Measurements from ENCODE around the gene RUNDC3A.

The RUNDC3A gene

DNA sequence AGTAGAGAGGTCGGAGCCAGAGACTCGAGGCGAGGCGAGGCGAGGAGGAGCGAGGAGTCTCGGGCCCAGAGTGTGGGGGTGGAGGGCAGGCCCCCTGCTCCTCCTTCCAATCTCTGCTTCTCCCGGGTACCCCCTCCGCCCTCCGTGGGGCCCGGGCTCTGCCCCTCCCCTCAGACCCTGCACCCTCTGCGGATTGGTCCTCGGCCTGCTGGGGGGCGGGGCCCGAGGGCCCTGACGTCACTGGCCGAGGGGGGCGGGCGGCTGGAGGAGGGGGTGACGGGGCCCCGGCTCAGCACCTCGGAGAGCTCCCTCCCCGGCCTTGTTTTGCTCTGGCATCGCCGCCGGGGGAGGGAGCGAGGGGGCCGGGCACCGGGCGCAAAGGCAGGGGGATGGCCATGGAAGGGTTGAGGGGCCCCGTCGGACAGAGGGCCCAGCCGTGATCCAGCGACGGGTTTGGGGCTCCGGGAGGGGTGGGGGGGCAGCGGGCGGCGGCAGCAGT, at the start of gene RUNDC3A:
RUNDC3A (plus strand) TSS at position 282 of the 499 bp plus-strand sequence. CDS start 232 bp downstream, outside the sequence.
- DNase-seq (ENCODE audit: low read depth, low spot score): peak; percentile 82

DNA sequence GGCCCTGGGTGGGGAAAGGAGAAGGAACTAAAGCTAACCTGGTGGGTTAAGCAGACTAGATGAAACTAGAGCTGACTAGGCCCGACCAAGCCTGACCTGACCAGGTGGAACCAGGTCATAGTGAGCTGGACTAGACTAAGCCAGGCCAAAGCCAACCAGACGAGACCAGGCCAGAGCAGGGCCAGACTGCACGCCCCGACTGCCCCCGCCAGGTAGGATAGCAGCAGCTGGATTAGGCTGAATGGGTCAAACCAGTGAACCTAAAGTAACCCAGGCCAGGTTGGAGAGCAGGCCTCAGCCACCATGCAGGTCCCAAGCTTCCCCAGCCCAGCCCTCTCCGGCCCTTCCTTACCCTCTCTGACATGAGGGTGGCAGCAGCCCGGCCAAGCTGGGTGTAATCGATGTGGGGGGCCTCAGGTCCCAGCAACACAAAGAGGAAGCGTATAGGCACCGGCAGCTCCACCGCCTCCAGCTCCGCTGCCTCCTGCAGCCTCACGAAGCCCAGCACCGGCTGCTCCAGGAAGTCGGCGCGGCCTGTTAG, 49.5 kb upstream of the RUNDC3A start:
- no peak for DNase-seq (ENCODE audit: low read depth, low spot score)

DNA sequence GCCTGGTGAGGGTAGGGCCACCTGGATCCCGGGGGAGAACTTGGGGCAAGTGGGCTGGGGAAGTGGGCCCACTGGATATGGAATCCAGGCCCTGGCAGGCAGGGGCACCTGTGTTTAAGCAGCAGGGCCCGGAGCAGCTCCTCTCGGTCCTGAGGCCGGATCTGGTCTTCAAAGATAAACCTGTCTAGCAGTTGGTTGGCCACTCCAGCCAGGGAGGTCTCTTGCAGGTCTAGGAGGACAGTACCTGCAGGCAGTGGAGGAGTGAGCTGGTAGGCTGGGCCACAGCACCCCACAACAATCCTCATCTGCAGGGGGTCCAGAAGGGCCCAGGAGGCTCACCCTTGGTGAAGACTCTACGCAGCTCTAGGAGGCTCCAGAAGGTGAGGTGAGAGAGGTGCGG, 48.1 kb upstream of the RUNDC3A start:
- no peak for DNase-seq (ENCODE audit: low read depth, low spot score)

DNA sequence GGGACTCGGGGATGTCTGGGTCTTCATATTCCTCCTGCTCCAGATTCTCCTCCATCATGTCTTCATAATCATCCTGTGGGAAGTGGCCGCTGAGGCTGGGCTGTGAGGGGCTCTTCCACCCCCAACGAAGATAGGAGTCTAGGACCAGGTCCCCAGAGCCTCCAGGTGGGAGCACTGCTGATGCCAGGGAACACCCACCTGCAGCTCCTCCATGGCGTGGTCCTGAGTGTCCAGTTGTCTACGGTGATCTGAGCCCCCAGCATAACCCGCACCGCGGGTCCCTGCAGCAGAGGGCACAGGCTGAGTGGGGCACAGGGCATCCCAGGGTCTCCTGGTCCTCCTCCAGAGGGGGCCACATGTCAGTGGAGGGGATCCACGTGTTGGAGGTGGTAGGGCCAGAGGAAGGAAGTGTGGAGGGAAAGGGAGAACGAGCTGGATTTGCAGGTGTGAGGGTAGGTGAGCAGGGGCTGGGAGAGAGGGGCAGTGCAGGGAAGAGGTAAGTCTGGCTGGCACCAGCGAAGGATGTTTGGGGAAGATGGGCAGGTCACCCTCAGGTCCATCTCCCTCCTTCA, 45.7 kb upstream of the RUNDC3A start:
- DNase-seq (ENCODE audit: low read depth, low spot score): no peak

DNA sequence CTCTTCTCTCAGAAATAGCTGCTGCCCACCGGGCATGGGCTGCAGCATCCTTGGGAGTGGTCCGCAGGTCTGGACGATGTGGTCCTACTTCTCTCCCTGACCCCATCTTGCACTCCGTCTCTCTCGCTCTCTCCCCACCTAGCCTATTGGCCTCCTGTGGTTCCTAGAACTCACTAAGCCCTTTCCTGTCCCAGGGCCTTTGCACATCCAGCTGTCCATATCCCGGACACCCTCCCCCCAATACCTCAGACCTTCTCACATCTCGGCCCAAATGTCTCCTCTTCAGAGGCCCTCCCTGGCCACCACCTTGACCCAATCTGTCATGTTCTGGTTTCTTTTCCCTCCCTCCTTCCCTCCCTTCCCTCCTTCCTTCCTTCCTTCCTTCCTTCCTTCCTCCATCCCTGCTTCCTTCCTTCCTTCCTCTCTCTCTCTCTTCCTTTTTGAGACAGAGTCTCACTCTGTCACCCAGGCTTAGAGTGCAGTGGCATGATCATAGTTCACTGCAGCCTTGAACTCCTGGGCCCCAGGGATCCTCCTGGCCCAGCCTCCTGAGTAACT, 45.0 kb upstream of the RUNDC3A start:
- no peak for DNase-seq (ENCODE audit: low read depth, low spot score)

DNA sequence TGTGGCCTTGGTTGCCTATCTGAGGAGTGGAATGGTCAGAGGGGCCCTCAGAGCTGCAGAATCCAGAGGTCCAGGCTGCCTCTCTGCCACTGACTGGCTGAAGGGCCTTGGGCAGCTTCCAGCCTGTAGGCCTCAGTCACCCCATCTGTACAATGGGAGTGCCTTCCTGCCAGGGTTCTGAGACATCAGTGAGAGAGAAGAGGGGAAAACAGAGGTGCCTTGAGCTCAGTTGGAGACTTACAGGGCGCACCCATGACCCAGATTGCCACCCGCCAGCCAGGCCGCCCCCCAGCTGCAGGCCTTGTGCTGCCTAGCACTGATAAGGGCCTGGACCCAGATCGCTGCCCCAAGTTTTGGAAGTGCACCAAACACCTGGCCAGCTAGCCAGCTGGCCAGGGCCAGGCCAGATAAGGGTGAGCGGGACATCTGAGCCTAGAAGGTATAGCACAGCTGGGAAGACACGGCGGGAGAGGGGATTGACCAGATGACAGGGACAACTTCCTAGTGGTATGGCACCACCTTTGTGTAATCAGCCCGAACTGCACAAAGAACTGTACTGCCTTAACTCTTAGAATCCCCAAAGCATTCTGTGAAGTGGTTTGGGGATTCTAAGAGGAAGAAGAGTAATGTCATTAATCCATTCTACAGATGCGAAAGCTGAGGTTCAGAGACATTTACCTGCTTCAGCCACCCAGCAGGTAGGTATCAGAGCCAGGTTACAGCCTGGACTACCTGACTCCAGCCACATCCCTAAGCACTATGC, 41.8 kb upstream of the RUNDC3A start:
- DNase-seq (ENCODE audit: low read depth, low spot score): no peak

DNA sequence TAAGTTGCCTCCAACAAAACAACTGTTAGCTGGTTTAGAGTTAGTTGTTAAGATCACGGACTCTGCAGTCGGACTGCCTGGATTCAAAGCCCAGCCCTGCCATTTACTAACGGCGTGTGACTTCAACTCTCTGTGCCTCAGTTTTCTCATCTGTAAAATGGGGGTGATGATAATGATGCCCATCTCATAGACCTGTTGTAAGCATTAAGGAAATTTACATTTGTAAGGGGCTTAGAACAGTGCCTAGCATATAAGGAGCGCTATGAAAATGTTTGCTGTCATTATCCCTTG, 41.3 kb upstream of the RUNDC3A start:
- no peak for DNase-seq (ENCODE audit: low read depth, low spot score)

DNA sequence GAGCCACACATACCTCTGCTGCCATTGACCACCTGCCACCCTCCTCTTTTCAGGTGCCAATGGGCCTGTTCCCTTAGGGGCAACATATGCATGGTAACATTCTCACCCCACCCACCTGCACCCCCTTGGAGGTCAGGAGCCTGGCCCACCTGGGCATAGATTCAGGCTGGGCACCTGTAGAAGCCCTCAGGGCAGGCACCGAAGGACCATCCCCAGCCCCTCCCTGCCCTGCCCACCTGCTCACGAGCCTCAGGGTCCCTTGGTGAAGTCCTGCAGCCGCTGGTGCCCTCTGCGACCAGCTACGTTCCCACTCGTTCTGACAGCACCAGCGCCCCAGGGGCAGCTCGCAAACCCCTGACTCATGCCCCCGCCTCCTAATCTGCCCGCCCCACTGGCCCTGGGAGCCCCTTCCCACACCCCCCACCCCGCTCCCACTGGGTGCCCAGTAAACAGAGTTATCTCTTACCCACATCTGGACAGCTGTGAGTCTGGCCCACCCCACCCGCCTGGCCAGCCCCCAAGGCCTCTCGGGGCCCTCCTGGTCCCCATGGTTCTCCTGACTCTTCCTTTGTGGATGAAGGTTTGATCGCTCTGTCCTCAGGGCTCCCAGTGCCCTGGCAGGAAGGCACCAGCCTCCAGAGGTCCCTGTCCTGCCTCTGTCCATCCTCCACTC, 40.4 kb upstream of the RUNDC3A start, which contains the start of gene SLC4A1:
SLC4A1 (minus strand) TSS at position 318 of the 673 bp plus-strand sequence. CDS start 5,269 bp downstream, outside the sequence.
- no peak for DNase-seq (ENCODE audit: low read depth, low spot score)

DNA sequence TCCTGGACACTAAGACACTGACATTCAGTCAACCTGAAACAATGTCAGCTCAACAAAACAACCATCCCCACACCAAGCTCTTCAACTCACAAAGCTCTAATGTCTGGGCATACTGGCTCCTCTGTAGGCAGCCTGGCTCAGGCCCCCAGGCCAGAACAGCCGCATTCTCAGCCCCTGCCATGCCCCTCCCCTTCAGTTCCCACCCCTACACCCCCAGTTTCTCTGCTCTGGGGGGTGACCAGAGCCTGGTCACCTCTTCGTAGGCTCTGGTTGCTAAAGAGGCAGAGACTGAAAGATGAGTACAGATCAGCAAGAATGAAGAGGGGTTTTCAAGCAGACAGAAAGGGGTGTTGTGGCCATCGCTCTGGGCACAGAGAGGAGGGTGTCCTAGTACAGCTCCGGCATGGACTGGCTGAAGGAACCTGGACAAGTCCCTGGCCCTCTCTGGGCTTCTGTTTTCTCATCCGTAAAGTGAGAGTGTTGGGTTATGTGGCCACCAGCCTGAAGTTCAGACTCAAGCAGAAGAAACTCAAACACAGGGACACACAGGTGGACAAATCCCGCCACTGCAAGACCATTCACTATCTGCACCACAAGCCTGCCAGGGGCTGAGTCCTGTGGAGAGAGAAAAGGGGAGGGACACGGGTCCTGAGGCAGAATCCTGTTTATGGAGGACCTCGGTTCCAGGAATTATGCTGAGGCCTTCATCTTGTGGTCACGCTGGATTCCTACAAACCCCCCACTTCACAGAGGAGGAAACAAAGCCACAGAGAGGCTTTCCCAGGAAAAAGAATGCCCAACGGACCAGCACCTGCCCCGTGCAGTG, 39.5 kb upstream of the RUNDC3A start:
- no peak for DNase-seq (ENCODE audit: low read depth, low spot score)

DNA sequence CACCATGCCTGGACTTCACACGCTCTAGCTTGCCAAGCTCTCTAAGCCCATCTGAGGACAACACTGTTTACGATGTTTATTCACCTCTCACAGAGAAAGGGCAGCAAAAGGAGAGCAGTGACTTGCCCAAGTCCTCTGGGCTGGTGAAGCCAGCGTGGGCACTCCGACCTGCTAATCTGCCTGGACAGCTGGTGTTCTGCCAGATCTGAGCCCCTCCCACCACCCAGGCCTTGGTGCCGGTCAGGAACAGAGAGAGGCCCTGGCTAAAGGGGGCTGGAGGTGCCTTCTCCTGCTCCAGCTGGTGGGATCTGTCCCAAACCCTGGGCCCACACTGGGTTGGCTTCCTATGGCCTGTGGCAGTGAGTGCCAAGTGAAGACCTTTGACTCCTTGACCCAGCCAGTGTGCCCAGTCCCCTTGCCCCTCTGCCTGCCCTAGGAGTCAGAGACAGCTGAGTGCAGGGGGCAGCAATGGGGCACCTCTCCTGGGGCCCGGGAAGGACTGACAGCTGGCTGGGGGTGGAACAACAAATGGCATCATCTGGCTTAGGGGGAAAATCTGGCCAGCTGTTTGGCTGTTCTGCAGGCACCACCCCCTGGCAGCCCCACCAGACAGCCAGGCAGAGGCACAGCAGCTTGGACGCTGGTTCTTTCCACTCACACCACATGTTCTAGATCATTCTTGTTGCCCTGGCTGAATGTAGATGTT, 38.7 kb upstream of the RUNDC3A start:
- no peak for DNase-seq (ENCODE audit: low read depth, low spot score)

DNA sequence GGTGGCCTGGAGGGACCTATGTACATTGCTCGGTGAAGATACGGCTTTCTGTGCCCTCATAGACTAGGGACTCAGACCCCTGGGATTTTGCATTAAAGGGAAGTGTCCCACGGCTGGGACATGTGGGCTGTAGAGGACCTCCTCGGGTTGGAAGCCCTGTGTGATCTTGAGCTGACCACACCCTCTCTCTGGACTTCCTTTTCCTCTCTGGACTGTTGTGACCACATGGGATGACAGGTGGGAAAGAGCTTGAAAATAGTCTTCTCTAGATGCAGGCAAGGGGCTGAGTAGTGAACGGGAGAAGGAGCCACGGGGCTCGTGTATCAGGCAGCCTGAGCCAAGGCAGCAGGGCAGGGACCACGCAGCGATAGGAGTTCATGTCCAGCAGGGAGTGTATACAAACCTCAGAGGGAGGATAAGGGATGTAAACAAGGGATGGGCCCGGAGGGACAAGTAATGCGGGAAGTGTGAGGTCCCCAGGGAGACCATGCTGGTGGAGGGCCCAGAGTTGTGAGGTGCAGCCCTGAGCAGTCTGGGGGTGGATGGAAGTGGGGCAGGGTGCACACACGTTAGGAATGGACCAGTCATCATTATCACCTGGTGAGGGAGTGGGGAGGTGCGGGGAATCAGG, 36.0 kb upstream of the RUNDC3A start:
- no peak for DNase-seq (ENCODE audit: low read depth, low spot score)

DNA sequence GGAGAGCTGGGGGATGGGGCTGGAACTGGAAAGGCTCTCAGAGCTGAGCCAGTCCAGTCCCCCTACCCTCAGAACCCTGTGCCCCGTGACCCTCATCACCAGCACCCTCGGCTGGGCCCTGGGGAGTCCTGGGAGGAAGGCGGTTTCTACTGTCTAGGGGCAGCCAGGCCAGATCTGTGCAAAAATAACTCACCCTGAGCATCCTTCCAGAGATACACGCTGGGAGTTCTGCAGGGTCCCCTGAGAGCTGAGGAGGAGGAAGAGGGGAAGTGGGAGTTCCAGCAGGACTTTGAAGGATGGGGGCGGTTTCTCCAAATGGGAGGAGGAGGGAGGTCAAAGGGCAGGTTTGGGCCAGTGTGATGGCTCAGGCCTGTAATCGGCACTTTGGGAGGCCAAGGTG, 35.4 kb upstream of the RUNDC3A start:
- DNase-seq (ENCODE audit: low read depth, low spot score): no peak

DNA sequence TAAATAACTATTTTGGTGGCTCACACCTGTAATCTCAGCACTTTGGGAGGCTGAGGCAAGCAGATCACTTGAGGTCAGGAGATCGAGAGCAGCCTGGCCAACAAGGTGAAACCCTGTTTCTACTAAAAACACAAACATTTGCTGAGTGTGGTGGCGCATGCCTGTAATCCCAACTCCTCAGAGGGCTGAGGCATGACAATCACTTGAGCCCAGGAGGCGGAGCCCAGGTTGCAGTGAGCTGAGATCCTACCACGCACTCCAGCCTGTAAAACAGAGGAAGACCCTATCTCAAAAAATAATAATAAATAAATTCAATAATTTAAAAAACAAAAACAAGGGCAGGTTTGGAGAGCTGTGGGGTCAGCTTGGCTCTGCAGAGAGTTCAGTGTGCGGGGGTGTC, 34.8 kb upstream of the RUNDC3A start:
- DNase-seq (ENCODE audit: low read depth, low spot score): no peak

DNA sequence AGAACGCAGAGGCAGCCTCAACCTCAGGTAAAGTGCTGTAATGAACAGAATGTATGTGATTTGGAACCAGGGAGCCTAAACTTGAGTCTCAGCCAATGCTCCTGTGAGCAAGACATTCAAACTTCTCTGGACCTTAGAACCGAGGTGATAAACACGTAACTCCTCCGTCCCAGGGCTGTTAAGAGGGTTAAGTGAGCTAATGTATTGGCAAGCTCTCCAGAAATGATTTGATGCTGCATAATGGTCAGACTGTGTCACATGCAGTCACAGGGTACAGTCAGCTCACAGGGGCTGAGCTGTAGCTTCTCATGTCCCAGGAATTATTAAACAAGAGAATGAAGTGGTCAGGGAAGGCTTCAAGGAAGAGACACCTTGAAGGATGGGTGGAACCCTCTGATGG, 30.4 kb upstream of the RUNDC3A start:
- DNase-seq (ENCODE audit: low read depth, low spot score): no peak

DNA sequence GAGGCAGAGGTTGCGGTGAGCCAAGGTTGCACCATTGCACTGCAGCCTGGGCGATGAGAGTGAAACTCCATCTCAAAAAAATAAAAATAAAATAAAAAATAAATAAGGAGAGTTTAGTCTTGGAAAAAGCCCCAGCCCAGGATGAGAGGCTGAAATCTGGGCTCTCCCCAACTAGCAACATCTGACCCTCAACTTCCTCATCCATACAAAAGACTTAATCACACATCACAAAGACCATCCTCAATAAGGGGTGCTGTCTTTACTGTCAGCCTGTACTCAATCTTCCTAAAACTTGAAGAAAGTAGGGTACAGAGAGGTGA, 29.1 kb upstream of the RUNDC3A start:
- no peak for DNase-seq (ENCODE audit: low read depth, low spot score)

DNA sequence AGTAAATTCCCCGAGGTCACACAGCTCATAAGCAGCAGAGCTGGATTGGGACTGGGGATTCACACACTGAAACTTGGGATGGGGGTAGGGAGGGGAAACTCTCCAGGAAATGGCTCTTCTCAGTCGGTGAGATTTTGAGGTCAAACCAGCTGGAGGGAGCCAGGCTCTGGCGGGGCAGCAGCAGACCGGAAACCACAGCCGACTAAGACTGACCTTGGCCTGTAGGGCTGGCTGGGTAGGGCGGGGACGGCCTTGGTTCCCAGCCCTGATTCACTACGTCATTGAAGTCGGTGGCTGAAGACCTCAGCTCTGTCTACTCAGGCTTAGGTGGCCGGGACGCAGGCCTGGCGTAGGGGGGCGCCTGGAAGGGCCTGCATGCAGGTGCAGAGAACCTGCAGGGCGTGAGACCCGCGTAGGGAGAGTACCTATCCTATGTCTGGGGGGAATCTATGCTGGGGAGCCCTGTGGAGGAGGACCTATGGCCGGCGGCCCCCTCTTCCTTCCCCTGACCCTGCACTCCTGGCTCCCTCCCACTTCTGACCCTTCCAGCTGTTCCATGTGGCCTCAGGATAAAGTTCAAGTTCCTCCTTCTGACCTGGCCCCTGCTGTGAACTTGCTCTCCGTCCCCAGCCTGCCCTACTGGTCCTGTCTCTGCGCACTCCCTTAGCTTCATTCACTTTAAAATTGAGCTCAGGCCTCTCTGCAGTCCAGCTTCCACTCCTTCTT, 28.6 kb upstream of the RUNDC3A start:
- DNase-seq (ENCODE audit: low read depth, low spot score): peak; percentile 70

DNA sequence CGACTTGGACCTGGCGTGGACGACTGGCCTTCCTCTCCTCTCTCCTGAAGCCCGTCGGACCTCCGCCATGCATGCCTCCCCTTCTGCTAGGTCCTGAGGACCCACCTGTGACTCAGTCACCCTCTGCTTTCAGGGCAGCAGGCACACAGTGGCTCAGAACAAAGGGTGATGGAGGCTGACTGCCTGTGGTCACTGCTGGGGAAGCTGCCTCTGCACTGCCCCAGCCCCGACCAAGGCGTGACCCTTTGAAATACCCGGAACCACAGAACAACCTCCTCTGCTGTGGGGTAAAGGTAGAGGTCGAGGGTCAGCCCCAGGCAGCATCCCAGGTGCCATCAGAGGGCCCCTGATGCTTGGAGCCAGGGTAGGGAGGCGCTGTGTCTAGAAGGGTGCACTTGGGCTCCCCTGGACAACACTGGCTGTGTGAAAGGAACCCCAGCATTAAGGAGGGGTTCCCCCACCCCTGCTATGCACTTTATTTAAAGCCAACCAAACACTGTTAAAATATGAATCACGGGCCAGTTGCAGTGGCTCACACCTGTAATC, 27.9 kb upstream of the RUNDC3A start:
- no peak for DNase-seq (ENCODE audit: low read depth, low spot score)

DNA sequence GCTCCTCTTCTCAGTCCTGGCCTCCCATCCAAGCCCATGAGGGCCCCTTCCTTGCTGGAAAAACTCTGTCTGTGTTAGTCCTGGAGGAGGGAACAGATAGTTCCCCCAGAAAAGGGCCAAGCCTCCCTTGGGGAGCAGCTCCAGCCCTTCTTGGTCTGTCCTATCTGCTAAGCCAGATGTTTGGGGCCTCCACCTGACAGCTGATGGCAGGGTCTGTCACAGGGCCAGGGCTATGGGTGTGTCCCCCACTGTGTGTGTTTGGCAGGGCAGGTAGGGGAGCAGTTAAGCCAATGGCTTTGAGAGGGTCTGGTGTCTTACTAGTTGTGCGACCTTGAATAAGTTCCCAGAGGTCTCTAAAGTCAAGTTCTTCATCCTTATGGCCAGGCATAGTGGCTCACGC, 26.8 kb upstream of the RUNDC3A start:
- DNase-seq (ENCODE audit: low read depth, low spot score): no peak

DNA sequence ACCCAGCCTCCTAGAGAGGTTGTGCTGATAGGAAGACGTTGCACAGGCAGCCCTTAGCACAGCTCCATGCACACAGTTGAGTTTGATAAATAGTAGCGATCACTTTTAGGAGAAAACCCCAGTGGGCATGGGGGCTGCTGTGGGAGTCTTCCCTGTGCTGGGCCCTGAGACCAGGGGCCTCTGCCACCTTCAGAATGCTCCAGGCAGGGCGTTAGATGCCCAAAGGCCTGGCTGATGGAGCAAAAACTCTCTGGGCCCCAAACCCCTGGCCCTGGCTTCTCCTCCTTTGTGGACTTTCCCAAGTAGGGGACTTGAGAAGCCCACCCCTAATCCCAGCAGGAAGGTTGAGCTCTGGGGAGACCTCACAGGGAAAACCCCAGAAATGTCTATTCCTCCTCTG, 26.1 kb upstream of the RUNDC3A start:
- no peak for DNase-seq (ENCODE audit: low read depth, low spot score)

All from ELF-1 (cell line).